Measurements from ENCODE around the gene MCMBP. TPM values are rescaled to one million over a fixed set of nuclear protein-coding genes. Genes with fewer than 3 reads are reported as not detected.

MCMBP gene
- polyA plus RNA-seq, 1 of the 3 experiments (the other 2 are of a cell fraction), result 33.1 TPM

- CTCF ChIA-PET, result interaction anchor here (0.9 to 1.6 kb wide), 3 partner anchors 8 to 180 kb away, joined by 4 to 11 read pairs (median 6); no protein-coding TSS in a partner anchor
- POLR2A ChIA-PET, result interaction anchor here (0.9 kb wide), 1 partner anchor 18 kb away, joined by 3 read pairs; no protein-coding TSS in a partner anchor
These were observed 5.3 kb downstream of the MCMBP start for GRCh38 chr10:119867317-119867716.

GRCh38 chr10:119865699-119866240, 6.9 kb downstream of the MCMBP start:
- Histone ChIP-seq H2AFZ (ENCODE audit: low read depth) (no peak overlapping the region), H3K27me3 (ENCODE audit: insufficient read depth) (no peaks in the 10 kb centered on the region), H4K20me1 (ENCODE audit: insufficient read depth) (peaks cover 68% of the 10 kb centered on the region), H3K79me2 (ENCODE audit: insufficient read depth) (peaks cover 100% of the 10 kb centered on the region), H3K36me3 (replicated peaks in 1 of 2; ENCODE audit: control insufficient read depth in 1 of 2, insufficient read depth in 2 of 2, low read length in 1 of 2) (peaks cover 0 to 11% of the 10 kb centered on the region in 2 experiments), H3K9ac (no peak overlapping the region), H3F3A (replicated peaks; ENCODE audit: insufficient read depth) (peaks cover 4% of the 10 kb centered on the region), H3K9me2 (no peaks in the 10 kb centered on the region), H3K4me1 (ENCODE audit: control insufficient read depth in 1 of 2, insufficient read depth in 2 of 2, low read depth in 1 of 2, low read length in 1 of 2) (peaks cover 0 to 5% of the 10 kb centered on the region in 2 experiments; a peak in 2 of 4 replicates), H3K4me3 (ENCODE audit: low read depth in 2 of 2, low read length in 1 of 2) (no peak overlapping the region), H3K9me3 (no peaks in the 10 kb centered on the region; the same call in 1 of the 2 replicates), H3K27ac (ENCODE audit: low read depth in 2 of 2, low read length in 1 of 2) (no peak overlapping the region), H3K4me2 (no peak overlapping the region)
- POLR2A ChIA-PET, result no interaction called here
- WGBS (ENCODE audit: low lambda C conversion rate), result 98% methylated on average over 6 of the region's 6 CpGs
- DNase-seq, result no peak
- CTCF ChIA-PET, result interaction anchor here (1.3 to 14.5 kb wide), 2 partner anchors 11 to 114 kb away, joined by 3 to 156 read pairs; no protein-coding TSS in a partner anchor
- TF ChIP-seq USF1 (IDR thresholded peaks at IDR 0.05; ENCODE audit: borderline replicate concordance, low read depth), result no peak
- TF ChIP-seq MEF2A (IDR thresholded peaks at IDR 0.05; ENCODE audit: borderline replicate concordance, low read depth), result no peak
- no peak for TF ChIP-seq REST (IDR thresholded peaks at IDR 0.05; ENCODE audit: low read depth, low read length)
- no peak for TF ChIP-seq GABPA (IDR thresholded peaks at IDR 0.05; ENCODE audit: low read depth)
- no peak for TF ChIP-seq FOXM1 (IDR thresholded peaks at IDR 0.05; ENCODE audit: low read depth)
- no peak for TF ChIP-seq MXI1 (IDR thresholded peaks at IDR 0.05; ENCODE audit: low read depth, low read length)
- no peak for TF ChIP-seq NFIC (IDR thresholded peaks at IDR 0.05; ENCODE audit: borderline replicate concordance)
- no peak for TF ChIP-seq FOSL2 (IDR thresholded peaks at IDR 0.05; ENCODE audit: borderline replicate concordance, low read depth)
- no peak for TF ChIP-seq YY1 (IDR thresholded peaks at IDR 0.05; ENCODE audit: low read depth)
- TF ChIP-seq RCOR1 (IDR thresholded peaks at IDR 0.05; ENCODE audit: low read length), result no peak
- TF ChIP-seq SIN3A (IDR thresholded peaks at IDR 0.05; ENCODE audit: borderline replicate concordance, low read depth, low read length), result no peak
- TF ChIP-seq TEAD4 (IDR thresholded peaks at IDR 0.05; ENCODE audit: borderline replicate concordance, insufficient read depth), result no peak
- no peak for TF ChIP-seq FOXJ3 (CRISPR knock-in tag; IDR thresholded peaks at IDR 0.05)
- TF ChIP-seq ELF1 (IDR thresholded peaks at IDR 0.05), result no peak
- TF ChIP-seq TAF1 (IDR thresholded peaks at IDR 0.05; ENCODE audit: borderline replicate concordance, low read depth, low read length), result no peak
- TF ChIP-seq GATA2 (CRISPR knock-in tag; IDR thresholded peaks at IDR 0.05), result no peak

More at GRCh38 chr10:119867317-119867716, 5.3 kb downstream of the MCMBP start:
- Histone ChIP-seq H3K36me3 (replicated peaks in 1 of 2; ENCODE audit: control insufficient read depth in 1 of 2, insufficient read depth in 2 of 2, low read length in 1 of 2) (peaks cover 0 to 11% of the 10 kb centered on the region in 2 experiments), H3K4me2 (no peak overlapping the region), H3K27me3 (ENCODE audit: insufficient read depth) (no peaks in the 10 kb centered on the region), H3K9me2 (no peaks in the 10 kb centered on the region), H3K9me3 (no peaks in the 10 kb centered on the region; the same call in 1 of the 2 replicates), H3K9ac (no peak overlapping the region), H3K4me3 (ENCODE audit: low read depth in 2 of 2, low read length in 1 of 2) (no peak overlapping the region), H3F3A (replicated peaks; ENCODE audit: insufficient read depth) (peaks cover 4% of the 10 kb centered on the region), H4K20me1 (ENCODE audit: insufficient read depth) (peaks cover 66% of the 10 kb centered on the region), H3K4me1 (ENCODE audit: control insufficient read depth in 1 of 2, insufficient read depth in 2 of 2, low read depth in 1 of 2, low read length in 1 of 2) (peaks cover 4 to 5% of the 10 kb centered on the region in 2 experiments; a peak in 2 of 4 replicates), H3K27ac (ENCODE audit: low read depth in 2 of 2, low read length in 1 of 2) (no peak overlapping the region), H2AFZ (ENCODE audit: low read depth) (no peak overlapping the region), H3K79me2 (ENCODE audit: insufficient read depth) (peaks cover 99% of the 10 kb centered on the region)
- no peak for DNase-seq
- 92% methylated on average over 7 of the region's 7 CpGs for WGBS (ENCODE audit: low lambda C conversion rate)
- TF ChIP-seq TEAD4 (IDR thresholded peaks at IDR 0.05; ENCODE audit: borderline replicate concordance, insufficient read depth) (no peak), IRF3 (IDR thresholded peaks at IDR 0.05; ENCODE audit: low read depth, low read length) (no peak), EP300 (IDR thresholded peaks at IDR 0.05; ENCODE audit: borderline replicate concordance in 1 of 2, low read depth in 1 of 2, low read length in 1 of 2) (no peak), EZH2phosphoT487 (IDR thresholded peaks at IDR 0.05; ENCODE audit: borderline replicate concordance, low read depth) (no peak), FOSL2 (IDR thresholded peaks at IDR 0.05; ENCODE audit: borderline replicate concordance, low read depth) (no peak), FOXJ3 (CRISPR knock-in tag; IDR thresholded peaks at IDR 0.05) (no peak), NRF1 (IDR thresholded peaks at IDR 0.05; ENCODE audit: low read depth, low read length) (no peak), NFIC (IDR thresholded peaks at IDR 0.05; ENCODE audit: borderline replicate concordance) (no peak), GABPA (IDR thresholded peaks at IDR 0.05; ENCODE audit: low read depth) (no peak)

All from SK-N-SH (cell line).